Smooth muscle cell of the brain vasculature (primary cell): ENCODE results near the gene MAST2.
"Not testable (repeated sequence)": the region's sequence is repeated elsewhere in the genome, so short reads cannot be mapped to it uniquely, and the experiment has no call there.

Experiments used
- DNase-seq: peaks from one replicate; pipeline ENCODE4 v3.0.0-alpha.2; 2012; ENCODE audit warnings: low read depth, low spot score

MAST2 gene

GRCh38 chr1:45814776-45815175 is 11.4 kb downstream of the MAST2 start:
- no peak for DNase-seq

- DNase-seq = no peak
These were observed 12.5 kb downstream of the MAST2 start for GRCh38 chr1:45815667-45816458.

GRCh38 chr1:45820173-45820572 is 16.8 kb downstream of the MAST2 start:
- DNase-seq = no peak

- DNase-seq = no peak
These were observed 17.4 kb downstream of the MAST2 start for GRCh38 chr1:45820788-45821187.

GRCh38 chr1:45822644-45823043 is 19.2 kb downstream of the MAST2 start:
- DNase-seq = no peak

- DNase-seq = no peak
These were observed 21.2 kb downstream of the MAST2 start for GRCh38 chr1:45824607-45825006.

- no peak for DNase-seq
These were observed 23.8 kb downstream of the MAST2 start for GRCh38 chr1:45827256-45827655.

- no peak for DNase-seq
These were observed 25.4 kb downstream of the MAST2 start for GRCh38 chr1:45828841-45829240.

GRCh38 chr1:45833361-45833760 is 29.9 kb downstream of the MAST2 start:
- DNase-seq = no peak

- DNase-seq = no peak
These were observed 31.3 kb downstream of the MAST2 start for GRCh38 chr1:45834689-45835088.

GRCh38 chr1:45836451-45836850 is 33.0 kb downstream of the MAST2 start:
- no peak for DNase-seq

- not testable (repeated sequence) for DNase-seq
These were observed 33.4 kb downstream of the MAST2 start for GRCh38 chr1:45836861-45837260.

- DNase-seq = not testable (repeated sequence)
These were observed 34.9 kb downstream of the MAST2 start for GRCh38 chr1:45838322-45838721.

GRCh38 chr1:45840704-45841103 is 37.3 kb downstream of the MAST2 start:
- no peak for DNase-seq

GRCh38 chr1:45842786-45843185 is 39.4 kb downstream of the MAST2 start:
- no peak for DNase-seq

- DNase-seq = no peak
These were observed 40.1 kb downstream of the MAST2 start for GRCh38 chr1:45843474-45843905.

GRCh38 chr1:45844000-45844399 is 40.6 kb downstream of the MAST2 start:
- not testable (repeated sequence) for DNase-seq

GRCh38 chr1:45846931-45847330 is 43.5 kb downstream of the MAST2 start:
- no peak for DNase-seq

GRCh38 chr1:45848097-45848496 is 44.7 kb downstream of the MAST2 start:
- no peak for DNase-seq

GRCh38 chr1:45848714-45849113 is 45.3 kb downstream of the MAST2 start:
- DNase-seq = no peak

- DNase-seq = no peak
These were observed 46.6 kb downstream of the MAST2 start for GRCh38 chr1:45850017-45850416.

GRCh38 chr1:45854724-45855123 is 51.3 kb downstream of the MAST2 start:
- DNase-seq = no peak

- no peak for DNase-seq
These were observed 53.8 kb downstream of the MAST2 start for GRCh38 chr1:45857101-45857700.
